PC-3 (cell line): ENCODE measurements around the gene WDR90. TPM values are rescaled to one million over a fixed set of nuclear protein-coding genes. Genes with fewer than 3 reads are reported as not detected.

Experiments
- ATAC-seq: fragments of 200-7000 bp; cut with Tn5 transposase; 2 replicates; pipeline ENCODE4 v1.9.1; 2020; ENCODE audit warnings: mild to moderate bottlenecking, moderate library complexity
- BruUV-seq: library from RNA; stranded (reverse); fragments of 400-500 nt; replicated peaks from 2 replicates; lab custom pipeline; 2021; lab: Mats Ljungman, UMichigan
- CTCF ChIA-PET: fragments of 300-600 bp; sonication (Branson Sonifier 250); formaldehyde crosslinking; loops from one replicate; lab custom pipeline; 2022; ENCODE audit warnings: antibody characterized with exemption; lab: Charles Lee
- POLR2A ChIA-PET: fragments of 300-600 bp; sonication (Branson Sonifier 250); formaldehyde crosslinking; loops from one replicate; lab custom pipeline; 2022; ENCODE audit warnings: antibody characterized with exemption; ENCODE audit not compliant: unreplicated experiment; lab: Charles Lee
- DNase-seq: peaks from one replicate; pipeline ENCODE4 v3.0.0-alpha.2; 2015
- H2AFZ ChIP-seq: fragments of 300-600 bp; sonication (generic); 2 replicates; pipeline ENCODE4 v1.6.0; 2016; ENCODE audit warnings: antibody characterized with exemption, low read length
- H3F3A ChIP-seq: fragments of 300-600 bp; sonication (generic); one replicate; pipeline ENCODE4 v1.6.0; 2017; ENCODE audit warnings: antibody characterized with exemption, low read length, control low read depth, mild to moderate bottlenecking; ENCODE audit not compliant: unreplicated experiment
- H3K27ac ChIP-seq: fragments of 300-600 bp; sonication (generic); 2 replicates; pipeline ENCODE4 v1.5.1; 2016; ENCODE audit warnings: mild to moderate bottlenecking, low read length
- H3K27me3 ChIP-seq: fragments of 300-600 bp; sonication (generic); 2 replicates; pipeline ENCODE4 v1.6.1; 2016; ENCODE audit warnings: low read length, mixed read lengths
- H3K36me3 ChIP-seq: fragments of 300-600 bp; sonication (generic); 2 replicates; pipeline ENCODE4 v1.6.1; 2016; ENCODE audit warnings: low read depth, mixed run types, low read length, mixed read lengths
- H3K4me1 ChIP-seq: fragments of 300-600 bp; sonication (generic); 2 replicates; pipeline ENCODE4 v1.5.1; 2016; ENCODE audit warnings: low read length; ENCODE audit not compliant: insufficient read depth
- H3K4me2 ChIP-seq: fragments of 300-600 bp; sonication (generic); 2 replicates; pipeline ENCODE4 v1.6.0; 2016; ENCODE audit warnings: low read length
- H3K4me3 ChIP-seq: fragments of 300-600 bp; sonication (generic); 2 replicates; pipeline ENCODE4 v1.5.1; 2016; ENCODE audit warnings: mild to moderate bottlenecking, low read length, mixed read lengths
- H3K79me2 ChIP-seq: fragments of 300-600 bp; sonication (generic); 2 replicates; pipeline ENCODE4 v1.6.1; 2017; ENCODE audit warnings: low read length, mixed read lengths
- H3K9ac ChIP-seq: fragments of 300-600 bp; sonication (generic); 2 replicates; pipeline ENCODE4 v1.6.0; 2016; ENCODE audit warnings: mild to moderate bottlenecking, low read length
- H3K9me2 ChIP-seq: fragments of 300-600 bp; sonication (generic); replicated peaks from 2 replicates; pipeline ENCODE4 v1.6.1; 2016; ENCODE audit warnings: mixed run types, low read length, mixed read lengths
- H3K9me3 ChIP-seq: fragments of 300-600 bp; sonication (generic); 2 replicates; pipeline ENCODE4 v1.6.1; 2016; ENCODE audit warnings: low read length, mixed read lengths
- H4K20me1 ChIP-seq: fragments of 300-600 bp; sonication (generic); 2 replicates; pipeline ENCODE4 v1.6.1; 2016; ENCODE audit warnings: low read length, mixed read lengths
- EZH2 ChIP-seq: fragments of 300-600 bp; sonication (generic); IDR thresholded peaks from one replicate; pipeline ENCODE4 v1.6.1; 2017; ENCODE audit warnings: antibody characterized with exemption, mild to moderate bottlenecking, low read length; ENCODE audit not compliant: unreplicated experiment
- EZH2phosphoT487 ChIP-seq: fragments of 300-600 bp; sonication (generic); IDR thresholded peaks from 2 replicates; pipeline ENCODE4 v1.6.1; 2018; ENCODE audit warnings: mild to moderate bottlenecking, antibody characterized with exemption, low read length, borderline replicate concordance
- intact Hi-C: fragments of 100-400 bp; cut with micrococcal nuclease; formaldehyde crosslinking; loops from 2 replicates; pipeline ENCODE4 v1.9.0; 2023
- total RNA-seq: library from RNA; depleted of rRNA; stranded (reverse); fragments of >200 nt; gene quantifications from 2 replicates; pipeline ENCODE4 v1.2.3, GENCODE V29; 2014
- TF ChIP-seq, protein P1 (sequence below): fragments of 300-600 bp; sonication (generic); conservative IDR thresholded peaks from 2 replicates; pipeline ENCODE4 v1.5.1; 2017; ENCODE audit warnings: antibody characterized with exemption, low read depth, mild to moderate bottlenecking, low read length

The WDR90 gene
- total RNA-seq, 1 experiment from 2014 or later = 44.4 TPM

DNA sequence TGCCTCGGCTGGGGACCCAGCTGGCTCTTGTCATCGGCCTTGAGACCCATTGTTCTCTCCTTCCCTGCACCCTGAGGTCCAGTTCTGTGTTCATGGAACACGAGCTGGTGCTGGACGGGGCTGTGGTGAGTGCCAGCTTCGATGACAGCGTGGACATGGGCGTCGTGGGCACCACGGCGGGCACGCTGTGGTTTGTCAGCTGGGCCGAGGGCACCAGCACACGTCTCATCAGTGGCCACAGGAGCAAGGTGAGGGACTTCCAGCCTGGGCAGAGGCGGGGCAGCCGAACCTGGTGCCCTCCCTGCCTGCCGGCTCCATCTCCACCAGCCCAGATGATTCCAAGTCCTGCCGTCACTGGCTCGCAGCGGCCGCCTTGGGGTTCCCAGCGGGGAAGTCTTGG is 13.4 kb downstream of the WDR90 start:
- Histone ChIP-seq H3K9ac (no peak overlapping the region), H3K27ac (no peak overlapping the region), H3K9me3 (no peaks in the 10 kb centered on the region), H3K9me2 (no peaks in the 10 kb centered on the region), H3K79me2 (no peaks in the 10 kb centered on the region), H3K27me3 (no peaks in the 10 kb centered on the region), H2AFZ (no peak overlapping the region), H3K4me2 (no peak overlapping the region), H4K20me1 (no peaks in the 10 kb centered on the region), H3F3A (no peaks in the 10 kb centered on the region), H3K36me3 (no peaks in the 10 kb centered on the region), H3K4me1 (peaks cover 5% of the 10 kb centered on the region), H3K4me3 (no peak overlapping the region)
- BruUV-seq = no TSS peak
- no peak for DNase-seq
- CTCF ChIA-PET = no interaction called here
- intact Hi-C loops = no loop called here
- TF ChIP-seq, protein P1, sequence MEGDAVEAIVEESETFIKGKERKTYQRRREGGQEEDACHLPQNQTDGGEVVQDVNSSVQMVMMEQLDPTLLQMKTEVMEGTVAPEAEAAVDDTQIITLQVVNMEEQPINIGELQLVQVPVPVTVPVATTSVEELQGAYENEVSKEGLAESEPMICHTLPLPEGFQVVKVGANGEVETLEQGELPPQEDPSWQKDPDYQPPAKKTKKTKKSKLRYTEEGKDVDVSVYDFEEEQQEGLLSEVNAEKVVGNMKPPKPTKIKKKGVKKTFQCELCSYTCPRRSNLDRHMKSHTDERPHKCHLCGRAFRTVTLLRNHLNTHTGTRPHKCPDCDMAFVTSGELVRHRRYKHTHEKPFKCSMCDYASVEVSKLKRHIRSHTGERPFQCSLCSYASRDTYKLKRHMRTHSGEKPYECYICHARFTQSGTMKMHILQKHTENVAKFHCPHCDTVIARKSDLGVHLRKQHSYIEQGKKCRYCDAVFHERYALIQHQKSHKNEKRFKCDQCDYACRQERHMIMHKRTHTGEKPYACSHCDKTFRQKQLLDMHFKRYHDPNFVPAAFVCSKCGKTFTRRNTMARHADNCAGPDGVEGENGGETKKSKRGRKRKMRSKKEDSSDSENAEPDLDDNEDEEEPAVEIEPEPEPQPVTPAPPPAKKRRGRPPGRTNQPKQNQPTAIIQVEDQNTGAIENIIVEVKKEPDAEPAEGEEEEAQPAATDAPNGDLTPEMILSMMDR = no peak
- TF ChIP-seq EZH2 (no peak), EZH2phosphoT487 (no peak)
- no peak for ATAC-seq
- POLR2A ChIA-PET = no interaction called here

DNA sequence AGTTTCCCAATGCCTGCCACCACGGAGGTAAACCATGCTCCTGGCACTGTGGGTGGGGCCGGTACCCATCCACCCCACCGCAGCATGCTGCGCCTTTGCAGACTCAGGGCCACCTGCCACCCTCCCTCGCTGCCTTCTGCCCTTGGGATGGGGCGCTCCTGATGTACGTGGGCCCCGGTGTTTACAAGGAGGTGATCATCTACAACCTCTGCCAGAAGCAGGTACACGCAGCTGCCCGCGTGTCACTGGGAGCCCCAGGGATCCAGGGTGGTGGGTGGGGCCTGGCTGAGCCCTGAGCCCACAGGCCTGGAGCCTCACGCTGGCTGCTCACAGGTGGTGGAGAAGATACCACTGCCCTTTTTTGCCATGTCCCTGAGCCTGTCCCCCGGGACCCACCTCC is 17.4 kb downstream of the WDR90 start:
- DNase-seq = no peak
- Histone ChIP-seq H3K4me1 (no peaks in the 10 kb centered on the region), H3K9me2 (no peaks in the 10 kb centered on the region), H2AFZ (no peak overlapping the region), H3K36me3 (peaks cover 6% of the 10 kb centered on the region; the same call in 1 of the 2 replicates), H3K9me3 (no peaks in the 10 kb centered on the region), H3K4me2 (no peak overlapping the region), H3K79me2 (peaks cover 22% of the 10 kb centered on the region), H3F3A (no peaks in the 10 kb centered on the region), H3K9ac (no peak overlapping the region), H3K27ac (no peak overlapping the region), H4K20me1 (no peaks in the 10 kb centered on the region), H3K4me3 (no peak overlapping the region), H3K27me3 (no peaks in the 10 kb centered on the region)
- intact Hi-C loops = no loop called here
- ATAC-seq = no peak
- ChIA-PET CTCF (no interaction called here), POLR2A (no interaction called here)
- BruUV-seq = no TSS peak
- TF ChIP-seq EZH2phosphoT487 = no peak
- no peak for TF ChIP-seq EZH2
- TF ChIP-seq, protein P1 = no peak

DNA sequence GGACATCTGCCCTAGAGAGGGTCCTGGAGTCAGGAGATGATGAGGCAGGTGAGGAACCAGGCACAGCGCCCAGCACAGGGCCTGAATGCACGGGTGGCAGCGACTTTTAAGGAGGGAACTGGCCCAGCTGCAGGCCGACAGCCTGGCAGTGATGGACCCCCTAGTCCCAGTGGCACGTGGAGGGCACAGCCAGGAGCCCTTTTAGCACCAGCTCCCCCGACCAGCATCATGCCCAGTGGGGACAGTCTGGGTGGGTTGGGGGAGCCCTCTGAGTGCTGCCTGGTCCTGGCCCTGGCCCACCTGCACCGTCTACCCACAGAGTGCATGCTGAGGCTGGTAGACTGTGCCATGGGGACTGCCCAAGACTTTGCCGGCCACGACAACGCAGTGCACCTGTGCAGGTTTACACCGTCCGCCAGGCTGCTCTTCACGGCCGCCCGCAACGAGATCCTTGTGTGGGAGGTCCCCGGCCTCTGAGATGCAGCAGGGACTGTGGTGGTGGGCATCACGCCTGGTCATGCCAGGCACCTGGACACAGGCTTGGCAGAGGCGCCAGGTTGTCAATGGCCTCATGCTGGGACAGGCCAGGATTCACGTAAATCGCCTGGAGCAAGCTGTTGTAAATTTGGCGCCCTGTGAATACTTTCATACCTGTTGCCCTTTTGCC is 18.1 kb downstream of the WDR90 start:
- peak overlapping the region; percentile 82; the same call in 1 of the 2 replicates for H3K4me3 ChIP-seq
- peak overlapping the region; percentile 97 for H3K9ac ChIP-seq
- no peak overlapping the region for H3K27ac ChIP-seq
- no TSS peak for BruUV-seq
- no peak for DNase-seq
- ChIA-PET CTCF (no interaction called here), POLR2A (no interaction called here)
- H3K9me3 ChIP-seq = no peaks in the 10 kb centered on the region
- intact Hi-C loops = no loop called here
- peak overlapping the region; percentile 39 for H3K4me2 ChIP-seq
- ATAC-seq = no peak
- H4K20me1 ChIP-seq = no peaks in the 10 kb centered on the region
- H3K79me2 ChIP-seq = peaks cover 22% of the 10 kb centered on the region
- H3K9me2 ChIP-seq = no peaks in the 10 kb centered on the region
- H2AFZ ChIP-seq = peak overlapping the region; percentile 76
- peaks cover 6% of the 10 kb centered on the region; the same call in 1 of the 2 replicates for H3K36me3 ChIP-seq
- H3F3A ChIP-seq = no peaks in the 10 kb centered on the region
- no peaks in the 10 kb centered on the region for H3K27me3 ChIP-seq
- no peaks in the 10 kb centered on the region for H3K4me1 ChIP-seq
- TF ChIP-seq EZH2phosphoT487 (no peak), EZH2 (no peak)
- TF ChIP-seq, protein P1 = no peak
